ENCODE data around the gene TNIK. TPM values are rescaled to one million over a fixed set of nuclear protein-coding genes. Genes with fewer than 3 reads are reported as not detected.

TNIK gene
- total RNA-seq, 1 donor from 2014 or later: 17.0 TPM

DNA sequence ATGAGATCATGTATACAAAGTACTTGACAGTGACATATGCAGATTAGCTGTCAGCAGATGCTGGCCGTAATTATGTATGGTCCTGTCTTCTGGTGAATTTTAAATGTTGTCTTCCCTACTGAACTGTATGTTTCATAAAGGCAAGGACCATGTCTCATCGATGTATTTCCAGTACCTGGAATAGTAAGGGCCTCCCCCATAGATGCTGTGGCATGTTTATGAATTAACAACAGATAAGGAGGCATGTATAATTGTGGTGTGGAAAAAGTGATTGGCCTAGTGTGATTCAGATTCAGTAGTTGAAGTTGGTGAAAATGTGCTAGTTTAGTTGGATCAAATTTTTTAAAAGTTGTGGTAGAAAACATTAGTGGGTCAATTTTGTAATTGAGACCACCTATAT is 231.0 kb downstream of the TNIK start:
- no peak overlapping the region for H3K4me3 ChIP-seq (ENCODE audit: low read depth, low read length)
- no peaks in the 10 kb centered on the region for H3K36me3 ChIP-seq (ENCODE audit: control insufficient read depth, insufficient read depth, low read length)
- TF ChIP-seq, protein P1, sequence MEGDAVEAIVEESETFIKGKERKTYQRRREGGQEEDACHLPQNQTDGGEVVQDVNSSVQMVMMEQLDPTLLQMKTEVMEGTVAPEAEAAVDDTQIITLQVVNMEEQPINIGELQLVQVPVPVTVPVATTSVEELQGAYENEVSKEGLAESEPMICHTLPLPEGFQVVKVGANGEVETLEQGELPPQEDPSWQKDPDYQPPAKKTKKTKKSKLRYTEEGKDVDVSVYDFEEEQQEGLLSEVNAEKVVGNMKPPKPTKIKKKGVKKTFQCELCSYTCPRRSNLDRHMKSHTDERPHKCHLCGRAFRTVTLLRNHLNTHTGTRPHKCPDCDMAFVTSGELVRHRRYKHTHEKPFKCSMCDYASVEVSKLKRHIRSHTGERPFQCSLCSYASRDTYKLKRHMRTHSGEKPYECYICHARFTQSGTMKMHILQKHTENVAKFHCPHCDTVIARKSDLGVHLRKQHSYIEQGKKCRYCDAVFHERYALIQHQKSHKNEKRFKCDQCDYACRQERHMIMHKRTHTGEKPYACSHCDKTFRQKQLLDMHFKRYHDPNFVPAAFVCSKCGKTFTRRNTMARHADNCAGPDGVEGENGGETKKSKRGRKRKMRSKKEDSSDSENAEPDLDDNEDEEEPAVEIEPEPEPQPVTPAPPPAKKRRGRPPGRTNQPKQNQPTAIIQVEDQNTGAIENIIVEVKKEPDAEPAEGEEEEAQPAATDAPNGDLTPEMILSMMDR (IDR thresholded peaks at IDR 0.05; ENCODE audit: insufficient read depth, low read length, poor library complexity, severe bottlenecking): no peak
- H3K27me3 ChIP-seq (ENCODE audit: control insufficient read depth, insufficient read depth, low read length): no peaks in the 10 kb centered on the region
- DNase-seq (ENCODE audit: low read depth): no peak

DNA sequence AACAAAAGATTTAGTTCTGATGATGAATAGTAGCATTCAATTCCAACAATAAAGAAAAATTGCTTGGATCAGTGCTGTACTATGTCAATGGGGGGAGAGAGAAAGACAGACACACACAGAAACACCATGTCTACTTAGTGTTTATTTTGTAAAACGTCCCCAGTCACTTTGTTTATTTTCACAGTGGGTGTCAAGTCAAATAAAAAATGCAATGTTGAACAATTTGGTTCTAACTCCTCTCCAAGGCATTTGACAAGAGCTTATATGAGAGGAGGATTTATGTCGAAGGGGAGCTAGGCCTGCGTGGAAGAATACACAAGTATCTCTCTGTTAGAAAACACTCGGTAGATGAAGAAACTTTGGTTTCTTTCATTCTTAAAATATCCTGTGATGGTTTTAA is 232.0 kb downstream of the TNIK start:
- H3K27me3 ChIP-seq (ENCODE audit: control insufficient read depth, insufficient read depth, low read length): no peaks in the 10 kb centered on the region
- no peak overlapping the region for H3K4me3 ChIP-seq (ENCODE audit: low read depth, low read length)
- H3K36me3 ChIP-seq (ENCODE audit: control insufficient read depth, insufficient read depth, low read length): no peaks in the 10 kb centered on the region
- no peak for DNase-seq (ENCODE audit: low read depth)
- TF ChIP-seq, protein P1 (IDR thresholded peaks at IDR 0.05; ENCODE audit: insufficient read depth, low read length, poor library complexity, severe bottlenecking): no peak

DNA sequence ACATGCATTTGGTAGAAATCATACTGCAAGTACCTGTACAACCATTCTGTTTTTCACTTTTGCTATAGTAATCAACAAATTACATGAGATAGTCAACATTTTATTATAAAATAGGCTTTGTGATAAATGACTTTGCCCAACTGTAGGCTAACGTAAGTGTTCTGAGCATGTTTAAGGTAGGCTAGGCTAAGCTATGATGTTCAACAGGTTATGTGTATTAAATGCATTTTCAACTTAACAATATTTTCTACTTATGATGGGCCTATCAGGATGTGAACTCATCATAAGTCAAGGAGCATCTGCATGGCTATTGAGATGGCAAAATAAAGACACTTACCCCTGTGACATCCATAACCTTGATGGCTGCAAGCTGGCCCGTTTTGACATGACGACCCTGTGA is 232.4 kb downstream of the TNIK start:
- TF ChIP-seq, protein P1 (IDR thresholded peaks at IDR 0.05; ENCODE audit: insufficient read depth, low read length, poor library complexity, severe bottlenecking): no peak
- no peaks in the 10 kb centered on the region for H3K36me3 ChIP-seq (ENCODE audit: control insufficient read depth, insufficient read depth, low read length)
- no peaks in the 10 kb centered on the region for H3K27me3 ChIP-seq (ENCODE audit: control insufficient read depth, insufficient read depth, low read length)
- DNase-seq (ENCODE audit: low read depth): no peak
- no peak overlapping the region for H3K4me3 ChIP-seq (ENCODE audit: low read depth, low read length)

DNA sequence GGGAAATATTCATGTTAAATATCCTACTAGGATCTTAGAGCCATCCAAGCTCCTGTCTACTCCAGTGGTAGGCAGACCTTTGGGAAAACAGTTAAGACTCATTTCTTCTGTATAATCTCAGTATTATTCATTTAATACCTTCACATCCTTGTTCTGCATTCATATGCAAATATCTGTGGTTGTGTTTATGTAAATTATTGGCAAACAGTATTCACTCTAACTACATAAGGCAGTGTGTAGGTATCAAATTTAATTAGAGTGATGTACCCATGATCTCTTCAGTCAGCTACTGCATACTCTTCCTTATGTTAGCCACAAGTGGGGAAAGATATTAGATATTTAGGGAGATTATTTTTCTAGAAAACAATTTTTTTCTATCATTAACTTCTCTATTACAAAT is 232.8 kb downstream of the TNIK start:
- Histone ChIP-seq H3K4me3 (ENCODE audit: low read depth, low read length) (no peak overlapping the region), H3K36me3 (ENCODE audit: control insufficient read depth, insufficient read depth, low read length) (no peaks in the 10 kb centered on the region), H3K27me3 (ENCODE audit: control insufficient read depth, insufficient read depth, low read length) (no peaks in the 10 kb centered on the region)
- no peak for DNase-seq (ENCODE audit: low read depth)
- TF ChIP-seq, protein P1 (IDR thresholded peaks at IDR 0.05; ENCODE audit: insufficient read depth, low read length, poor library complexity, severe bottlenecking): no peak

DNA sequence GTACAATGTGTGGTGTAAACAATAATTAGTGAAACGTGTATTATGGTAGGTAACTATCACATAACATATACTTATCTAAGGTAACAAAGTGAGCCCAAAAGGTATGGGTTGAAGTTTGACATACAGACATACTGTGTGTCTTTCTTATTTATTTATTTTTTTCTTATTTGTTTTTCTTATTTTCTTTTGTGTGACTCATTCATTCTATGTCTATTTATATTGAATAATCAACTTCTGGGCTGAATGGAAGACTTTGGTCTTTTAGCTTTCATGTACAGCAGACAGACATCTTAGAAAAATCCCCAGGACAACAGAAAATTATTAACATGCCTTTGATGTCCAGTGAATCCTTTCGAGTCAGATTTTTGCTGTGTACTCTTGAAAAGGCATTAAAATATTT is 233.4 kb downstream of the TNIK start:
- TF ChIP-seq, protein P1 (IDR thresholded peaks at IDR 0.05; ENCODE audit: insufficient read depth, low read length, poor library complexity, severe bottlenecking): no peak
- DNase-seq (ENCODE audit: low read depth): no peak
- Histone ChIP-seq H3K4me3 (ENCODE audit: low read depth, low read length) (no peak overlapping the region), H3K36me3 (ENCODE audit: control insufficient read depth, insufficient read depth, low read length) (no peaks in the 10 kb centered on the region), H3K27me3 (ENCODE audit: control insufficient read depth, insufficient read depth, low read length) (no peaks in the 10 kb centered on the region)

DNA sequence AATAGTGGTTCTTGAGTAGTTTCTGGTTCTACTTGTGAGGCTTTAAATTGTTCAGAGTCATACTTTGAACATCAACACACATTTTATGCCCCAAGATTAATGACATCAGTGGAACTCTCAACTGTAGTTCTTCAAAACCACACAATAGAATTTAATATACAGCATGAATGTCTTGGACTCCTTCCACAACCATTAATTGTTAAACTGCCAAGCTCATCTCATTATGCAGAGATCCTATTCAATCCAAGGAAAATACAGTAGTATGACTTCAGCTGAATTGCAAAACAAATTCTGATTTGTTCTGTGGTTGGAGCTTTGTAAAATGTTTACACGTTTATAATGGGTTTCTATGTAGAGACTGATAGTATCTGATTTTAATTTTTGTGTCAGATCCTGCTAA is 234.5 kb downstream of the TNIK start:
- TF ChIP-seq, protein P1 (IDR thresholded peaks at IDR 0.05; ENCODE audit: insufficient read depth, low read length, poor library complexity, severe bottlenecking): no peak
- no peaks in the 10 kb centered on the region for H3K27me3 ChIP-seq (ENCODE audit: control insufficient read depth, insufficient read depth, low read length)
- no peak overlapping the region for H3K4me3 ChIP-seq (ENCODE audit: low read depth, low read length)
- no peak for DNase-seq (ENCODE audit: low read depth)
- no peaks in the 10 kb centered on the region for H3K36me3 ChIP-seq (ENCODE audit: control insufficient read depth, insufficient read depth, low read length)

Measured in kidney epithelial cell (primary cell).